GM18508 (cell line): ENCODE data around the gene ZSCAN2.
A peak's percentile ranks its signal among the peaks of the same experiment; 100 is the strongest.
"Not testable (repeated sequence)": the region's sequence is repeated elsewhere in the genome, so short reads cannot be mapped to it uniquely, and the experiment has no call there.

Experiments
- ATAC-seq: cut with Tn5 transposase; IDR thresholded peaks from one replicate; pipeline ENCODE4 v1.9.1; 2021; ENCODE audit warnings: moderate number of reproducible peaks; ENCODE audit not compliant: insufficient read depth, unreplicated experiment

The ZSCAN2 gene

GRCh38 chr15:84600687-84601554 is at the start of gene ZSCAN2:
Gene ZSCAN2 (plus strand): TSS chr15:84601009. CDS start chr15:84603928, 2,919 bp downstream.
- ATAC-seq: peak; percentile 78

- ATAC-seq: not testable (repeated sequence)
Observed at GRCh38 chr15:84551624-84552023, 49.2 kb upstream of the ZSCAN2 start.

- ATAC-seq: no peak
Observed at GRCh38 chr15:84552896-84553295, 47.9 kb upstream of the ZSCAN2 start.

- ATAC-seq: not testable (repeated sequence)
Observed at GRCh38 chr15:84556690-84557089, 44.1 kb upstream of the ZSCAN2 start.

- ATAC-seq: not testable (repeated sequence)
Observed at GRCh38 chr15:84568021-84568420, 32.8 kb upstream of the ZSCAN2 start.

GRCh38 chr15:84570164-84570735 is 30.6 kb upstream of the ZSCAN2 start:
- no peak for ATAC-seq

- ATAC-seq: no peak
Observed at GRCh38 chr15:84572231-84572630, 28.6 kb upstream of the ZSCAN2 start.

- ATAC-seq: no peak
Observed at GRCh38 chr15:84575493-84575892, 25.3 kb upstream of the ZSCAN2 start.

GRCh38 chr15:84577891-84578290 is 22.9 kb upstream of the ZSCAN2 start:
- ATAC-seq: not testable (repeated sequence)

GRCh38 chr15:84579261-84579721 is 21.5 kb upstream of the ZSCAN2 start:
- ATAC-seq: not testable (repeated sequence)

- ATAC-seq: not testable (repeated sequence)
Observed at GRCh38 chr15:84581676-84582428, 19.0 kb upstream of the ZSCAN2 start.

GRCh38 chr15:84582583-84583157 is 18.1 kb upstream of the ZSCAN2 start:
- ATAC-seq: no peak

GRCh38 chr15:84583921-84584320 is 16.9 kb upstream of the ZSCAN2 start:
- ATAC-seq: not testable (repeated sequence)

GRCh38 chr15:84586696-84587095 is 14.1 kb upstream of the ZSCAN2 start:
- ATAC-seq: no peak

- ATAC-seq: no peak
Observed at GRCh38 chr15:84588053-84588874, 12.5 kb upstream of the ZSCAN2 start.

GRCh38 chr15:84590406-84590805 is 10.4 kb upstream of the ZSCAN2 start:
- ATAC-seq: no peak

- ATAC-seq: no peak
Observed at GRCh38 chr15:84591815-84592214, 9.0 kb upstream of the ZSCAN2 start.

GRCh38 chr15:84594617-84595290 is 6.1 kb upstream of the ZSCAN2 start:
- ATAC-seq: no peak

GRCh38 chr15:84595660-84596059 is 5.1 kb upstream of the ZSCAN2 start:
- ATAC-seq: no peak
